H9 (cell line): ENCODE data around the gene POU2F2. TPM values are rescaled to one million over a fixed set of nuclear protein-coding genes. Genes with fewer than 3 reads are reported as not detected.

Source experiments
- DNase-seq: peaks from one replicate; pipeline ENCODE4 v3.0.0-alpha.2; 2017
- H2AFZ ChIP-seq: one replicate; pipeline ENCODE4 v1.6.1; 2013; ENCODE audit warnings: mild to moderate bottlenecking, low read length, control low read depth, moderate library complexity
- H2AK5ac ChIP-seq: 2 replicates; pipeline ENCODE4 v1.6.1; 2013; ENCODE audit warnings: low read length, control low read depth, mixed read lengths; ENCODE audit not compliant: insufficient read length
- H2BK120ac ChIP-seq: one replicate; pipeline ENCODE4 v1.6.1; 2013; ENCODE audit warnings: low read depth, mild to moderate bottlenecking, low read length, control low read depth, inconsistent platforms; ENCODE audit not compliant: poor library complexity, severe bottlenecking
- H2BK12ac ChIP-seq: 2 replicates; pipeline ENCODE4 v1.6.1; 2013; ENCODE audit warnings: low read length, control low read depth, mixed read lengths, low read depth; ENCODE audit not compliant: insufficient read length
- H2BK15ac ChIP-seq: 2 replicates; pipeline ENCODE4 v1.6.1; 2013; ENCODE audit warnings: low read depth, low read length, control low read depth
- H2BK20ac ChIP-seq: one replicate; pipeline ENCODE4 v1.6.1; 2013; ENCODE audit warnings: low read depth, mild to moderate bottlenecking, low read length, control low read depth, inconsistent platforms; ENCODE audit not compliant: poor library complexity, severe bottlenecking
- H2BK5ac ChIP-seq: 2 replicates; pipeline ENCODE4 v1.6.1; 2013; ENCODE audit warnings: low read length, control low read depth, mixed read lengths; ENCODE audit not compliant: insufficient read length
- H3K14ac ChIP-seq: 2 replicates; pipeline ENCODE4 v1.6.1; 2013; ENCODE audit warnings: low read length, control low read depth; ENCODE audit not compliant: insufficient read depth
- H3K18ac ChIP-seq: 2 replicates; pipeline ENCODE4 v1.6.1; 2013; ENCODE audit warnings: low read depth, mild to moderate bottlenecking, mixed read lengths, low read length, control low read depth; ENCODE audit not compliant: insufficient read length
- H3K23ac ChIP-seq: 2 replicates; pipeline ENCODE4 v1.6.1; 2013; ENCODE audit warnings: low read length, control low read depth, mixed read lengths, low read depth; ENCODE audit not compliant: insufficient read length
- H3K23me2 ChIP-seq: 2 replicates; pipeline ENCODE4 v1.6.1; 2013; ENCODE audit warnings: low read depth, mild to moderate bottlenecking, mixed read lengths, low read length, control low read depth; ENCODE audit not compliant: insufficient read length, poor library complexity, severe bottlenecking
- H3K27ac ChIP-seq: 2 replicates; pipeline ENCODE4 v1.5.1; 2013; ENCODE audit warnings: low read length, control low read depth, mixed read lengths, low read depth; ENCODE audit not compliant: insufficient read length
- H3K27me3 ChIP-seq: 2 replicates; pipeline ENCODE4 v1.6.1; 2013; ENCODE audit warnings: low read length, control low read depth, inconsistent platforms; ENCODE audit not compliant: insufficient read depth
- H3K4ac ChIP-seq: 2 replicates; pipeline ENCODE4 v1.6.1; 2013; ENCODE audit warnings: low read depth, mild to moderate bottlenecking, control low read depth, inconsistent platforms, low read length, moderate library complexity
- H3K4me1 ChIP-seq: 2 replicates; pipeline ENCODE4 v1.6.1; 2013; ENCODE audit warnings: low read length, control low read depth, inconsistent platforms; ENCODE audit not compliant: insufficient read depth
- H3K4me2 ChIP-seq: 2 replicates; pipeline ENCODE4 v1.6.1; 2013; ENCODE audit warnings: low read length, control low read depth, mixed read lengths; ENCODE audit not compliant: insufficient read length, insufficient read depth
- H3K56ac ChIP-seq: 2 replicates; pipeline ENCODE4 v1.6.1; 2013; ENCODE audit warnings: low read depth, mild to moderate bottlenecking, mixed read lengths, low read length, control low read depth; ENCODE audit not compliant: insufficient read length
- H3K79me1 ChIP-seq: 2 replicates; pipeline ENCODE4 v1.6.1; 2013; ENCODE audit warnings: low read depth, mild to moderate bottlenecking, moderate library complexity, low read length, control low read depth, inconsistent platforms; ENCODE audit not compliant: insufficient read depth, poor library complexity, severe bottlenecking
- H3K79me2 ChIP-seq: 2 replicates; pipeline ENCODE4 v1.6.1; 2013; ENCODE audit warnings: low read length, control low read depth, inconsistent platforms; ENCODE audit not compliant: insufficient read depth
- H3K9ac ChIP-seq: 2 replicates; pipeline ENCODE4 v1.6.1; 2013; ENCODE audit warnings: low read length, control low read depth, mixed read lengths; ENCODE audit not compliant: insufficient read length; ENCODE audit errors: extremely low read depth
- H3K9me3 ChIP-seq: one replicate; pipeline ENCODE4 v1.6.1; 2013; ENCODE audit warnings: low read depth, low read length, inconsistent platforms; ENCODE audit not compliant: control insufficient read depth
- H3T11ph ChIP-seq: one replicate; pipeline ENCODE4 v1.6.1; 2013; ENCODE audit warnings: mild to moderate bottlenecking, low read length, control low read depth, inconsistent platforms
- H4K20me1 ChIP-seq: one replicate; pipeline ENCODE4 v1.6.1; 2013; ENCODE audit not compliant: control insufficient read depth, insufficient read length, insufficient read depth
- H4K5ac ChIP-seq: 2 replicates; pipeline ENCODE4 v1.6.1; 2013; ENCODE audit warnings: low read depth, mild to moderate bottlenecking, mixed read lengths, low read length, control low read depth; ENCODE audit not compliant: insufficient read length
- H4K8ac ChIP-seq: replicated peaks from 2 replicates; pipeline ENCODE4 v1.6.1; 2013; ENCODE audit warnings: low read length, control low read depth, mixed read lengths, low read depth; ENCODE audit not compliant: insufficient read length
- H4K91ac ChIP-seq: 2 replicates; pipeline ENCODE4 v1.6.1; 2013; ENCODE audit warnings: low read depth, mild to moderate bottlenecking, moderate library complexity, mixed read lengths, low read length, control low read depth; ENCODE audit not compliant: insufficient read length
- H3K27ac Mint-ChIP-seq, 3 experiments: 2 replicates in 2 of 3; 3 replicates in 1 of 3; pipeline ENCODE4 v1.8.0; 2020 to 2021; ENCODE audit warnings: mixed read lengths in 3 of 3, mild to moderate bottlenecking in 1 of 3, moderate library complexity in 1 of 3
- H3K27me3 Mint-ChIP-seq: 2 replicates; pipeline ENCODE4 v1.8.0; 2021; ENCODE audit warnings: low read depth, mild to moderate bottlenecking, moderate library complexity, mixed read lengths
- H3K36me3 Mint-ChIP-seq, 3 experiments: 2 replicates in 2 of 3; 3 replicates in 1 of 3; pipeline ENCODE4 v1.8.0; 2020 to 2021; ENCODE audit warnings: low read depth in 3 of 3, mixed read lengths in 3 of 3; ENCODE audit not compliant: insufficient read depth in 1 of 3
- H3K4me1 Mint-ChIP-seq, 2 experiments: 2 replicates each; pipeline ENCODE4 v1.8.0; 2020; ENCODE audit warnings: mixed read lengths in 2 of 2
- H3K4me3 Mint-ChIP-seq, 2 experiments: 2 replicates in 1 of 2; 3 replicates in 1 of 2; pipeline ENCODE4 v1.8.0; 2020 to 2021; ENCODE audit warnings: mild to moderate bottlenecking in 2 of 2, mixed read lengths in 2 of 2, moderate library complexity in 1 of 2
- H3K9me3 Mint-ChIP-seq, 2 experiments: 2 replicates in 1 of 2; 3 replicates in 1 of 2; pipeline ENCODE4 v1.8.0; 2020; ENCODE audit warnings: mild to moderate bottlenecking in 2 of 2, mixed read lengths in 2 of 2, moderate library complexity in 1 of 2
- CTCF ChIP-seq: fragments of 200-600 bp; sonication (generic); conservative IDR thresholded peaks from 3 replicates; pipeline ENCODE4 v1.8.0; 2021; ENCODE audit warnings: antibody characterized with exemption, mild to moderate bottlenecking
- WGBS: extraction: QIAGEN DNeasy Blood & Tissue Kit; methylation state at CpG from one replicate; pipeline ENCODE4 v1.1.7; 2013; ENCODE audit warnings: missing lambda C conversion rate, low lambda C conversion rate, mixed read lengths; ENCODE audit not compliant: insufficient read length; ENCODE audit errors: extremely low coverage; 5-methylcytosine and 5-hydroxymethylcytosine counted together
- total RNA-seq: library from RNA; stranded (reverse); gene quantifications from 2 replicates; pipeline ENCODE4 v1.2.1, GENCODE V29; 2021

POU2F2 gene
- total RNA-seq, 1 experiment from 2014 or later = 2.9 TPM

DNA sequence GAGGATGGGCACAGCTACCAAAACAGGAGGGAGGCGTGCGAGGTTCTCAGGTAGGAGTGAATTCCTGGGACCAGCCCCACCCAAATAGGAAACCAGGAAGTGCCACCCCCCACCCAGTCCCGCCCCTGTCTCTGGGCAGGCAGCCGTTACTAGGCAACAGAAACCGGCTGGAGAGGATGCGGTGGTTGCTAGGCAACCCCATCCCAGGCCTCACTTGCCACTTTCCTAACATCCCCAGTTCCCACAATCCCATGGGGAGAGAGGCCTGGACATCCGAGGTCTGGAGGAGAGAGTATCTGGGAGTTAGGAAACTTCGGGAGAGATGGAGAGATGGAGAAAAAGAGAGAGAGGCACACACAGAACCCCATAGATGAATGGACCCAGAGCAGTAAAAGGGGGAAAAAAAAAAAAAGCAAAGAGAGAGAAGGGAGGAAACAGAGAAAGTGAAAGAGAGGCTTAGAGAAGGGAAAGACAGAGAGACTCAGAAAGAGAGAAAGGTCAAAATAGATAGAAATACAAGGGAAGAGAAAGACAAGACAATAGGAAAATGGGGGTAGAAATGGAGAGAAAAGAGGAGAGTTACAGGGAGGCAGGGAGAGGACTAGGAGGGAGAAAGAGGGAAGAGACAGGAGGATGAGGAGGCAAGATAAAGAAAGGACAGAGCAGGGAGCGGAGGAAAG lies 66.0 kb downstream of the POU2F2 start:
- Histone ChIP-seq H3K27ac (no peak overlapping the region), H2BK5ac (no peak overlapping the region), H2BK20ac (no peak overlapping the region), H3K23ac (no peak overlapping the region), H2BK12ac (no peak overlapping the region), H2AK5ac (no peak overlapping the region), H3K4ac (no peak overlapping the region), H4K8ac (no peak overlapping the region), H4K20me1 (no peaks in the 10 kb centered on the region), H3K79me1 (no peaks in the 10 kb centered on the region), H3K4me2 (no peak overlapping the region), H3T11ph (no peak overlapping the region), H3K14ac (no peak overlapping the region), H3K27me3 (no peaks in the 10 kb centered on the region), H3K56ac (no peak overlapping the region), H3K9ac (no peak overlapping the region), H3K9me3 (no peaks in the 10 kb centered on the region), H3K18ac (no peak overlapping the region), H4K91ac (no peak overlapping the region), H3K23me2 (peaks cover 16% of the 10 kb centered on the region), H3K4me1 (peaks cover 2% of the 10 kb centered on the region; the same call in 1 of the 2 replicates), H2BK15ac (no peak overlapping the region), H3K79me2 (peaks cover 3% of the 10 kb centered on the region; the same call in 1 of the 2 replicates), H2AFZ (no peak overlapping the region), H2BK120ac (no peak overlapping the region), H4K5ac (no peak overlapping the region)
- Mint-ChIP-seq H3K36me3 (peaks cover 26 to 42% (median 40%) of the 10 kb centered on the region in 3 experiments), H3K27ac (no peak overlapping the region), H3K27me3 (no peaks in the 10 kb centered on the region; the same call in 1 of the 2 replicates), H3K4me3 (no peak overlapping the region), H3K9me3 (no peaks in the 10 kb centered on the region), H3K4me1 (peaks cover 9 to 11% of the 10 kb centered on the region in 2 experiments)
- no CpG with 5 or more reads among the region's 9 CpGs for WGBS
- no peak for TF ChIP-seq CTCF
- peak; percentile 68 for DNase-seq
